SK-N-SH (cell line): ENCODE data around the gene PTK7.

Experiments
- EP300 ChIP-seq, 2 experiments: IDR thresholded peaks; 2 replicates each; pipeline versions ENCODE4 v1.4.0 to v1.6.1; 2012; ENCODE audit warnings: borderline replicate concordance in 1 of 2, low read depth in 1 of 2, low read length in 1 of 2
- EZH2phosphoT487 ChIP-seq: fragments of 200-600 bp; sonication (generic); IDR thresholded peaks from 2 replicates; pipeline ENCODE4 v1.6.1; 2017; ENCODE audit warnings: low read depth, mixed run types, mild to moderate bottlenecking, antibody characterized with exemption, moderate library complexity, borderline replicate concordance
- FOXM1 ChIP-seq: IDR thresholded peaks from 2 replicates; pipeline ENCODE4 v1.4.0; 2012; ENCODE audit warnings: low read depth, mild to moderate bottlenecking
- GABPA ChIP-seq: IDR thresholded peaks from 2 replicates; pipeline ENCODE4 v1.4.0; 2012; ENCODE audit warnings: low read depth, mild to moderate bottlenecking
- JUND ChIP-seq: IDR thresholded peaks from 2 replicates; pipeline ENCODE4 v1.4.0; 2012
- MXI1 ChIP-seq: IDR thresholded peaks from 2 replicates; pipeline ENCODE4 v1.6.1; 2012; ENCODE audit warnings: mild to moderate bottlenecking, low read depth, low read length, improper control_type of control experiment
- POLR2AphosphoS5 ChIP-seq: IDR thresholded peaks from 2 replicates; pipeline ENCODE4 v1.6.1; 2012; ENCODE audit warnings: low read depth, low read length
- TEAD4 ChIP-seq: IDR thresholded peaks from 2 replicates; pipeline ENCODE4 v1.4.0; 2012; ENCODE audit warnings: mild to moderate bottlenecking, borderline replicate concordance; ENCODE audit not compliant: insufficient read depth
- TF ChIP-seq, protein P1 (sequence below): fragments of 200-600 bp; sonication (generic); IDR thresholded peaks from 2 replicates; pipeline ENCODE4 v1.6.1; 2017; ENCODE audit warnings: antibody characterized with exemption, mild to moderate bottlenecking, moderate library complexity
- TF ChIP-seq, protein P2 (sequence below): IDR thresholded peaks from 2 replicates; pipeline ENCODE4 v1.6.1; 2012; ENCODE audit warnings: mild to moderate bottlenecking, low read depth, low read length, moderate library complexity
- TF ChIP-seq, protein P3 (sequence below): fragments of 150-350 bp; IDR thresholded peaks from 2 replicates; pipeline ENCODE4 v1.6.1; 2016; ENCODE audit warnings: mild to moderate bottlenecking, low read depth, low read length
- TF ChIP-seq, protein P4 (sequence below): fragments of 150-350 bp; IDR thresholded peaks from 2 replicates; pipeline ENCODE4 v1.6.1; 2017; ENCODE audit warnings: antibody characterized with exemption, low read length, low read depth, borderline replicate concordance

DNA sequence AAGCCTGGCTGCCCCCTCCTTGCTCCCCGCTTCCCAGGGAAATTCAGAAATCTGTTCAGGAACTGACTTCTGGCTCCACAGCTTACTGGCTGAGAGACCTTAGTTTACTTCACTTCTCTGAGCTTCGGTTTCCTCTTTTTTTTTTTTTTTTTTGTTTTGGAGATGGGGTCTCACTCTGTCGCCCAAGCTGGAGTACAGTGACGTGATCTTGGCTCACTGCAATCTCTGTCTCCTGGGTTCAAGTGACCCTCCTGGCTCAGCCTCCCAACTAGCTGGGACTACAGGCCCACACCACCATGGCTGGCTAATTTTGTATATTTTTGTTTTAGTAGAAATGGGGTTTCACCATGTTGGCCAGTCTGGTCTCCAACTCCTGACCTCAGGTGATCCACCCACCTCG, 14.9 kb downstream of the PTK7 start:
- TF ChIP-seq JUND (no peak), POLR2AphosphoS5 (no peak), MXI1 (no peak), GABPA (no peak), TEAD4 (no peak), FOXM1 (no peak), EZH2phosphoT487 (no peak), EP300 (IDR thresholded peaks at IDR 0.05; ENCODE audit: borderline replicate concordance in 1 of 2, low read depth in 1 of 2, low read length in 1 of 2) (no peak)
- TF ChIP-seq, protein P1, sequence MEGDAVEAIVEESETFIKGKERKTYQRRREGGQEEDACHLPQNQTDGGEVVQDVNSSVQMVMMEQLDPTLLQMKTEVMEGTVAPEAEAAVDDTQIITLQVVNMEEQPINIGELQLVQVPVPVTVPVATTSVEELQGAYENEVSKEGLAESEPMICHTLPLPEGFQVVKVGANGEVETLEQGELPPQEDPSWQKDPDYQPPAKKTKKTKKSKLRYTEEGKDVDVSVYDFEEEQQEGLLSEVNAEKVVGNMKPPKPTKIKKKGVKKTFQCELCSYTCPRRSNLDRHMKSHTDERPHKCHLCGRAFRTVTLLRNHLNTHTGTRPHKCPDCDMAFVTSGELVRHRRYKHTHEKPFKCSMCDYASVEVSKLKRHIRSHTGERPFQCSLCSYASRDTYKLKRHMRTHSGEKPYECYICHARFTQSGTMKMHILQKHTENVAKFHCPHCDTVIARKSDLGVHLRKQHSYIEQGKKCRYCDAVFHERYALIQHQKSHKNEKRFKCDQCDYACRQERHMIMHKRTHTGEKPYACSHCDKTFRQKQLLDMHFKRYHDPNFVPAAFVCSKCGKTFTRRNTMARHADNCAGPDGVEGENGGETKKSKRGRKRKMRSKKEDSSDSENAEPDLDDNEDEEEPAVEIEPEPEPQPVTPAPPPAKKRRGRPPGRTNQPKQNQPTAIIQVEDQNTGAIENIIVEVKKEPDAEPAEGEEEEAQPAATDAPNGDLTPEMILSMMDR, result no peak
- TF ChIP-seq, protein P2, sequence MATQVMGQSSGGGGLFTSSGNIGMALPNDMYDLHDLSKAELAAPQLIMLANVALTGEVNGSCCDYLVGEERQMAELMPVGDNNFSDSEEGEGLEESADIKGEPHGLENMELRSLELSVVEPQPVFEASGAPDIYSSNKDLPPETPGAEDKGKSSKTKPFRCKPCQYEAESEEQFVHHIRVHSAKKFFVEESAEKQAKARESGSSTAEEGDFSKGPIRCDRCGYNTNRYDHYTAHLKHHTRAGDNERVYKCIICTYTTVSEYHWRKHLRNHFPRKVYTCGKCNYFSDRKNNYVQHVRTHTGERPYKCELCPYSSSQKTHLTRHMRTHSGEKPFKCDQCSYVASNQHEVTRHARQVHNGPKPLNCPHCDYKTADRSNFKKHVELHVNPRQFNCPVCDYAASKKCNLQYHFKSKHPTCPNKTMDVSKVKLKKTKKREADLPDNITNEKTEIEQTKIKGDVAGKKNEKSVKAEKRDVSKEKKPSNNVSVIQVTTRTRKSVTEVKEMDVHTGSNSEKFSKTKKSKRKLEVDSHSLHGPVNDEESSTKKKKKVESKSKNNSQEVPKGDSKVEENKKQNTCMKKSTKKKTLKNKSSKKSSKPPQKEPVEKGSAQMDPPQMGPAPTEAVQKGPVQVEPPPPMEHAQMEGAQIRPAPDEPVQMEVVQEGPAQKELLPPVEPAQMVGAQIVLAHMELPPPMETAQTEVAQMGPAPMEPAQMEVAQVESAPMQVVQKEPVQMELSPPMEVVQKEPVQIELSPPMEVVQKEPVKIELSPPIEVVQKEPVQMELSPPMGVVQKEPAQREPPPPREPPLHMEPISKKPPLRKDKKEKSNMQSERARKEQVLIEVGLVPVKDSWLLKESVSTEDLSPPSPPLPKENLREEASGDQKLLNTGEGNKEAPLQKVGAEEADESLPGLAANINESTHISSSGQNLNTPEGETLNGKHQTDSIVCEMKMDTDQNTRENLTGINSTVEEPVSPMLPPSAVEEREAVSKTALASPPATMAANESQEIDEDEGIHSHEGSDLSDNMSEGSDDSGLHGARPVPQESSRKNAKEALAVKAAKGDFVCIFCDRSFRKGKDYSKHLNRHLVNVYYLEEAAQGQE, result no peak
- TF ChIP-seq, protein P3, sequence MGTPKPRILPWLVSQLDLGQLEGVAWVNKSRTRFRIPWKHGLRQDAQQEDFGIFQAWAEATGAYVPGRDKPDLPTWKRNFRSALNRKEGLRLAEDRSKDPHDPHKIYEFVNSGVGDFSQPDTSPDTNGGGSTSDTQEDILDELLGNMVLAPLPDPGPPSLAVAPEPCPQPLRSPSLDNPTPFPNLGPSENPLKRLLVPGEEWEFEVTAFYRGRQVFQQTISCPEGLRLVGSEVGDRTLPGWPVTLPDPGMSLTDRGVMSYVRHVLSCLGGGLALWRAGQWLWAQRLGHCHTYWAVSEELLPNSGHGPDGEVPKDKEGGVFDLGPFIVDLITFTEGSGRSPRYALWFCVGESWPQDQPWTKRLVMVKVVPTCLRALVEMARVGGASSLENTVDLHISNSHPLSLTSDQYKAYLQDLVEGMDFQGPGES, result no peak
- TF ChIP-seq, protein P4, sequence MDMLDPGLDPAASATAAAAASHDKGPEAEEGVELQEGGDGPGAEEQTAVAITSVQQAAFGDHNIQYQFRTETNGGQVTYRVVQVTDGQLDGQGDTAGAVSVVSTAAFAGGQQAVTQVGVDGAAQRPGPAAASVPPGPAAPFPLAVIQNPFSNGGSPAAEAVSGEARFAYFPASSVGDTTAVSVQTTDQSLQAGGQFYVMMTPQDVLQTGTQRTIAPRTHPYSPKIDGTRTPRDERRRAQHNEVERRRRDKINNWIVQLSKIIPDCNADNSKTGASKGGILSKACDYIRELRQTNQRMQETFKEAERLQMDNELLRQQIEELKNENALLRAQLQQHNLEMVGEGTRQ, result no peak
